Activated gamma-delta T cell treated with Interleukin-2 at 50 U/mL for 16 hours (primary cell): ENCODE measurements around the gene FOXK2.
A peak's percentile ranks its signal among the peaks of the same experiment; 100 is the strongest.

Experiments
- DNase-seq: peaks from one replicate; pipeline ENCODE4 v3.0.0-alpha.2; 2020

FOXK2 gene

DNA sequence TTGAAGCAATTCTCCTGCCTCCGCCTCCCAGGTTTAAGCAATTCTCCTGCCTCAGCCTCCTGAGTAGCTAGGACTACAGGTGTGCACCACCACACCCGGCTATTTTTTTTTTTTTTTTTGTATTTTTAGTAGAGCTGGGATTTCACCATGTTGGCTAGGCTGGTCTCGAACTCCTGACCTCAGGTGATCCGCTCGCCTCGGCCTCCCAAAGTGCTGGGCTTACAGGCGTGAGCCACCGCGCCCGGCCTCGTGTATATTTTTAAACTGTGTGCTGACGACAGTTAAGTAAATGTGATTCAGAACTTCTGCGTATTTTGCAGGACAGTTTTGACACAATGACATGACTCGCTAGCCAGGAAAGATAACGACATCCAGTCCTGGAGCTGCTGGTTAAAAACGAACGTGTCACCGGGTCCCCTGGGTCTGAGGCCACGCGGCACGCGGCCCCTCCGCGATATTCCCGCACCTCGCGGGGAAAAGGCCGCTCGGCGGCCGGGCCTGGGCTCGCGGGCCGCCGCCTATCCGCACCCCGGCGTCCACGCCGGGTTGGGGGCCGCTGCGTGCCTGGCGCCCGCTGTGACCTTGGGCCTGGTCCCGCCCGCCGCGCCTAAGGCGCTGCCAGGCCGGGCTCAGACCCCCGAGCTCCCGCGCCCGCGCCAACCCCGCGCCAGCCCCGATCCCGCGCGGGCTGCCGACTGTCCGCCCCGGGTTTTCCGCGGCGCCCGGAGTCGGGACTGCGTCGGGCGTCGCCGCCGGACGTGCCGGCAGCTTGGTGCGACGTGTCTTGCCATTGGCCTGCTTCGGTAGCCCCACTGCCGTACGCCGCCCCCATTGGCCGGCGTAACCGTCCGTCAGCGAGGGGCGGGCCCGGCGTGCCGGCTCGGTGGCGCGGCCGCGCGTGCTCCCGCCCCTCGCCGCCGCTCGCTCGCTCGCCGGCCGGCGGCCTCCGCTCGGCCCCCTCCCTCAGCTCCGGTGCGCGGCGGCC lies at the start of gene FOXK2:
FOXK2 (plus strand) TSS at position 907 of the 985 bp plus-strand sequence. CDS start 157 bp downstream, outside the sequence.
- peak; percentile 92 for DNase-seq

DNA sequence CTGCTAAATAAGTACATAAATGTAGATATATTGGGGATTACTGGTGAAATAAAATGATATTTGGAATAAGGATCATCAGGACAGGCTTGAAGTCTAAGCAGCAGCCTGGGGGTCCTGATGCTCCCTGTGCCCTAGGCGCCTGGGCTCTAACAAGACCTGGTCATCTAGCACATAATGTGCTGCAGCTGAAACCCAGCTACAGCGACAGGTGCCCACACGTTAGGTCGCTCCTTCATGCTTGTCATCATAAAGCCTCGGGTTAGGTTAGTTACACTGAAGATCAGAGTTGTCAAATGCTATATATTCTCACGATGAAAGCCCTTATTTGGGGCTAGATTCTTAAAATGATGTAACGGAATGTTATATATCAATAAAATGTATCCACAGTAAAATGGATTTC lies 49.5 kb upstream of the FOXK2 start:
- no peak for DNase-seq

DNA sequence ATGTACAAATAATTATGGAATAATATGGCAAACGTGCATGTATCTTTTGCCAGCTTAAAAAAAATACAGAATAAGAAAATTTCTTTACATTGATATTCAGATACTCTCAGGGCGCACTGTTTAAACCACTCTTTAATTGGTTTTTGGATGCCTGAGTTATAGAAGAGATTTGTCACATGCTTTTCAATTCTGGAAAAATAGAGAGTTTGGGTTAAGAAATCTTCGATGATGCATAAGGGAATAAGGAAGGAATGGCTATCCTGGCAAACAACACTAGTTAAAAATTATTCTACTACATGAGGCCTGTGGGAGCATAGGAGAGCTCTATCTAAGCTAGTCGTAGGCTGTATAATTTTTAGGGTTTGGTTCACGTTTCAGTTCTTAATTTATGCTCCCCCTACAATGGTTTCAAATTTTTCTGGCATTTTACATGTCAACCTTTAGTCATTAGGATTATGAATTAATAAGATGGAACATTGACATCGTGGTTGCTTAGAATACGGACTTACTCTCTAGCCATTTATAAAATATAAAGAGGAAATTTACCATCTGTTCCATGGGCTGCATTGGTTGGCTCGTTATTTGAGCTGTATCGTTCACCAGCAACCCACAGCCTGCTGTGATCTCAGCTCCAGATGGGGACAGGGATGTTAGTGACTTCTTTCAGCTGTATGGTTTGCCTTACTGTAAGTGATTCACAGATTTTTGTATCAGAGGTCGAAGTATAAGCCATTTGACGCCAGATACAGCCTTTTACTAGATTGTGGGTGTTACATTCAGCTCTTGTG lies 45.1 kb upstream of the FOXK2 start:
- DNase-seq, result no peak

DNA sequence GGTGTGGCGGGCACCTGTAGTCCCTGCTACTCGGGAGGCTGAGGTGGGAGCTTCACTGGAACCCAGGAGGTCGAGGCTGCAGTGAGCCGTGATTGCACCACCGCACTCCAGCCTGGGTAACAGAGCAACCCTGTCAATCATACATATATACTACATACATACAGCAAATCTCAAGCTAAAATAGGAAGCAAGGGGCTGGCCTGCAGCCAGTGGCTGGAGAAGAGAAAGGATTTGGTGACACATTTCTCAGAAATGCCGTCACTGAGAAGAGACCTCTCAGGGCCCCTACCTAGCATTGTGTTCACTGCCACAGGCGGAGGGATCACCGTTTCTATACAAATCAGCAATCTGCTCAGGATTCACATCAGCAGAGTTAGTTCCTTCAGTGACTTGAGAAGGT lies 44.1 kb upstream of the FOXK2 start:
- no peak for DNase-seq

DNA sequence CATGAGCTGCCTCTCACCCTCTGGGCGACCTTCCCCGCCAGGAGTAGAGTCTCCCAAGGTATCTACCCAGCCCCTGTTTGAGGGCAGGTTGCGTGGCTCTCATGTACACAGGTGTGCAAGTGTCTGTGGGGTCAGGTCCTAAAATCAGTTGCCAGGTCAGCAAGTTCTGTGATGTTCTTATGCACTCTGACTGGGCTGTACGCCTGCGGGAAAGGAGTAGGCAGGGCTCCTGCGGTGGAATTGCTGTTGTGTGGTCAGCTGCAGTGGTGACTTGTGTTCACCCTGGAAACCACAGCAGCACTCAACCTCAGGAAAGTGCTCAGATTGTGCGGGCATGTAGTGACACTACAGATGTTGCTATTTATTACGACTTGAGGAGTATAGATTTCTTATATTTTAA lies 41.6 kb upstream of the FOXK2 start:
- no peak for DNase-seq

DNA sequence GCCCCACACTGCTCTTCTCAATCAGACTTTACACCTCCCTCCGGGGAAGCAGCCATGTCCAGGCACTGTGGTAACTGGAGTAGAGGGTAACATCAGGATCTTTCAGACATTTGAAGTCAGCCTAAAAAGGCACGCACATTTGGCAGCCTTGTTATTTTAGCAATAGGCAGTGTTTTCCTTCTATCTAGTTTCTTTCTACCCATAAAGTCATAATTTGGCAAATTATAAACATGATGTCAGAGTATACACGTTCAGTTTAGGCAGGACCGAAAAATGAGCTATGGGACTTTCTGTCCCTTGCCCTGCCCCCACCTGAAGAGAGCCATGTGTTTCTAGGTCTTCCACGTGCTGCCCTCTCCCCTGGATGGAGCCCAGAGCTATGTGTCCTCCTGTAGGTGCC lies 39.9 kb upstream of the FOXK2 start:
- DNase-seq, result no peak

DNA sequence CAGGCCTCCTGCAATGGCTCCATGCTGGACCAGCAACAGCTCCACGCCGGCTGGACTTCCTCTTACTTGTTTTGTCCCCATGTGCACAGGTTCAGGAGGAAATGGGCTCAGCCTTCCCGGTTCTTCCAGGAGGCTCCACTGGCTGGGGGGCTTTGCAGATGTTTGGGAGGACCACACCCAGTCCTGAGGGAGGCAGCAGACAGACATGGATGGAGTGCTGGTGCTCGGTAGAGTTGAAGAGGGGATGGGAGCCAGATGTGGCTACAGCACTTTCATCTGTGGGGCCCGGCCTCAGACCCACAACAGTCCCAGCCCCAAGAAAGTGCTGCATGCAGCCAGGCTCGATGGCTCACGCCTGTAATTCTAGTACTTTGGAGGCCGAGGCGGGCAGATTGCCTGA lies 39.2 kb upstream of the FOXK2 start:
- DNase-seq, result no peak

DNA sequence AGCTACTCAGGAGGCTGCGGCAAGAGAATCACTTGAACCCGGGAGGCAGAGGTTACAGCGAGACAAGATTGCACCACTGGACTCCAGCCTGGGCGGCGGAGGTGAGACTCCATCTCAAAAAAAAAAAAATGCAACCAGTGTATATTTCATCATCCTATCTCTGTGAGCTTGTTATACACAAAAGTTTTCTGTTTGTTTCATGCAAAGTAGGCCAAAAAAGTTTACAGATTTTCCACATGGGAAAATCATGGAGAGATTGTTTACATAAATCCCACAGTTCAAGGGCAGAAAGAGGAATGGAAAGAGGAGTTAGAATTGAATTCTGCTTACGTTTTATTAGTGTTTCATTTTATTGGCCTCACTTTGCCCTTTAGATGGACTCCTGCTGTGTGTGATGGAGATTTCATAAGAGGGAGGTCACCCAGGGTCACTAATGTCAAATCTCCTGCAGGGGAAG lies 36.3 kb upstream of the FOXK2 start:
- DNase-seq, result no peak

DNA sequence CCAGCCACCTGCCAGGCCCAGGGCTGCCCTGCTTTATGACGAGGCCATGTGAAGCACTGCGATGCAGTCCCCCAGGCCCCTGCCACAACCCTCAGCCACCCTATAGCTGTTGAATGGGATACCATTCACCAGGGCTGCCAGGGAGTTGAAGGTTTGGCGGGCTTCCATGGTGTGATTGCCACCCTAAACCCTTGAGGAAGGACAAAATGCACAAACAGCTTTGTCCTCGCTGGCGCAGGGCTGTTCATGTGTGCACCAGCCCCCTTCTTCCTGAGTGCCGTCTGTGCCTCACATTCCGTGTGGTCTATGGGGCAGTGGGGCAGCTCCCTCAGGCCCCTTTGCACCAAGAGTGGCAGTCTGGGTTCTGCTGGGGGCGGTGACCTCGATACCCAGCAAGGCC lies 35.7 kb upstream of the FOXK2 start:
- DNase-seq, result no peak

DNA sequence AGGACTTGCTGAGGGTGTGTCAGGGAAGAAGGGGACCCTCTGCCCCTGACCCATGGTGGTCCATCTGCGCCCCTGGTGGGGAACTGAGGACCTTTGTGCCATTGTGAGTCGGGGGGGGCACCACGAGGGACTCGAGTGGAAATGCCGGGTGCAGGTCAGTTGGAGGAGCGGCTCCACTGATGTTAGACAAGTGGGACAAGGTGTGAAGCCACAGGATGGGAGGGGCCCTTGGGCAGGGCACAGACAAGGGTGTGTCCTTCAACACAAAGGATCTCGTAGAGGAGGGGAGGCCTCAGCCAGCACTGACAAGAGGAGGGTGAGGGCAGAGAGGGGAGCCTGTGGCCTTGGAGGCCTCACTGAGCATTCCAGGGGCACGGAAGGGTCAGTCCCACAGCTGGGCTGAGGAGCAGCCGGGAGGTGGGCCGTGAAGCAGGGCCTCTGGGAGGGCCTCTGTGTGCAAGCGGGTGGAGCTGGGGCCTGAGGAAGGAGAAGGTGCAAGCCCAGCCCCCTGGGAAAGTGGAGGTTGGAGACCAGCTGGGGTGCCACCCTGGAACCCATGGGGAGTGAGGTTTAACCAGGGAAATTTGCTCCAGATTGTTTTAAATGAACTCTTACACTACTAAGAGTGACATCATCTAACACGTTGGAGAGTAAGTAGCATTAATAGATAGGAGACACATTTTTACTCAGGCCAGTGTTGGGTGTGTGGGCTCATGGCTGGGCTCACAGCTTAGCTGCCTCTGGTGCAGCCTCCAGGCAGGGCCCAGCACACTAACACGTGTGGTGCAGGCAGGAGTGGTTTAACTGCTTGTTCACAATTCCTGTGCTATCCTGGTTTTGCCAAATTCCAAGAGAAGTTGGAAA lies 33.1 kb upstream of the FOXK2 start:
- no peak for DNase-seq

DNA sequence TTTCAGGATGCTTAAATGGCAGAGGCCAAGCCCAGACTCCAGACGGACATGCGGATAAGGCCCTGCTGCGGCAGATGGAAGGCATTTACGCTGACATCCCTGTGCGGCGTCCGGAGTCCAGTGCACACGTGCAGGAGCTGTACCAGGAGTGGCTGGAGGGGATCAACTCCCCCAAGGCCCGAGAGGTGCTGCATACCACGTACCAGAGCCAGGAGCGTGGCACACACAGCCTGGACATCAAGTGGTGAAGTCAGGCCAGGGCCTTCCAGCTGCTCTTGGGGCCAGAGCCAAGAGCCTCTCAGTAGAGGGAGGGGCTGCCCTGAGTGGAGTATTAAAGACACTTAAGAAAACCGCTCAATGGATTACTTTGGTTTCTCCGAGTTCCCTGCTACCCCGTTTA lies 31.6 kb upstream of the FOXK2 start:
- DNase-seq, result no peak

DNA sequence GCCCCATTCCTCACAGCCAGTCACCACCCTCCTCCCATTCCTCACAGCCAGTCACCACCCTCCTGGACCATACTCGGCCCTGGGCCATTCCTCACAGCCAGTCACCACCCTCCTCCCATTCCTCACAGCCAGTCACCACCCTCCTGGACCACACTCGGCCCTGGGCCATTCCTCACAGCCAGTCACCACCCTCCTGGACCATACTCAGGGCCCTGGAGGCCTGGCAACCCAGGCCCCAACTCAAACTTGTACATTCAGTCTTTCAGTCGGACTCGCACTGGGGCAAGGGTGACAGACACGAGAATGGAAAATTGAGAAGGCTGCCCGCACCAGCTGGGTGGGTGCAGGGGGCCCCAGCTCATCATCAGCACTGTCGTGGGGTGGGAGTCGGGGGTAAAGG lies 30.4 kb upstream of the FOXK2 start:
- no peak for DNase-seq

DNA sequence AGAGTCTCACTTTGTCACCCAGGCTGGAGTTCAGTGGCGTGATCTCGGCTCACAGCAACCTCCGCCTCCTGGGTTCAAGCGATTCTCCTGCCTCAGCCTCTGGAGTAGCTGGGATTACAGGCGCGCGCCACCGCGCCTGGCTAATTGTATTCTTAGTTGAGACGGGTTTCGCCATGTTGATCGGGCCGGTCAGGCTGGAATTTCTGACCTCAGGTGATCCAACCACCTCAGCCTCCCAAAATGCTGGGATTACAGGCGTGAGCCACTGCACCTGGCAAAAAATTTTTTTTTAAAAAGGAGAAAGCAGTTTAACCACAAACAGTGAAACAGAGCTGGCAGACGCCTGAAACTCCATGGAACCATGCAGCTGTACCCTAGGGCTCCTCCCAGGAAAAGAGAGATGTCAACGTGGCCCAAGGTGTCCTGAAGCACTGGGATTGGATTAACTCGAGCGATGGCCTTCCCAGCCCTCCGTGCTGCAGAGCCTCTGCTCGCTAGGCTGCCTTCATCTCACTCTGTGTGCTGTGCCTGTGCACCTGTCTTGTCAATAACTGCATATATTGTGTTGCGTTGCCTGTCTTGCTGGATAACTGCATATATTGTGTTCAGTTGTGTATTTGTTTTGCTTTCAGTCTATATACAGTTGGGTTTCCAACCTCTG lies 29.6 kb upstream of the FOXK2 start:
- no peak for DNase-seq

DNA sequence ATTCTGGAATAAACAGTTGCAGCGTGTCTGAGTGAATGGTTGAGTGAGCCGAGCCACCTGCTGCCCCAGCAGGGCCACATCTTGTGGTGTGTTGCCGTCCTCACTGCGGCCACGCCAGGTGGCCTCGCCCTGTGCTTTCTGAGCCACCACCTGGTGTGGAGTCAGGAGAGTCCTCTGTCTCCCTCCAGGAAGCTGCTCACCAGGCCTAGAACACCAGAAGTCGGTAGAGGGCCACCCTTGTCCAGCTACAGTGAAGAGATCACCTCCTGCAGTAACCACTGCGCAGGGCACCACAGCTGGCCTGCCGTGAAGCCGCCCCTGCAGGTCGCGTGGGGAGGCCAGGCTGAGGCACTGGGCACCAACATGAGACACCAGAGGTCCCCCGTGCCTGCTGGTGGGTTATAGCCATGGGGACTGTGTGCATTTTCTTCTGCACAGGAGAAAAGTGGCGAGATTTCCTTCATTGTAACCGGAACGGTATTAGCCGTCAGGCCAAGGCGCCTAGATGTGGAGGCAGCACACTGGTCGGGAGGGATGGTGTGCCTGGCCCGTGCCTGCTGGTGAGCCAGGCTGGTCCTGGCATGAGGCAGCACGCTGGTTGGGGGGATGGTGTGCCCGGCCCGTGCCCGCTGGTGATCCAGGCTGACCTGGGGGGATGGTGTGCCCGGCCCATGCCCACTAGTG lies 28.9 kb upstream of the FOXK2 start:
- DNase-seq, result no peak

DNA sequence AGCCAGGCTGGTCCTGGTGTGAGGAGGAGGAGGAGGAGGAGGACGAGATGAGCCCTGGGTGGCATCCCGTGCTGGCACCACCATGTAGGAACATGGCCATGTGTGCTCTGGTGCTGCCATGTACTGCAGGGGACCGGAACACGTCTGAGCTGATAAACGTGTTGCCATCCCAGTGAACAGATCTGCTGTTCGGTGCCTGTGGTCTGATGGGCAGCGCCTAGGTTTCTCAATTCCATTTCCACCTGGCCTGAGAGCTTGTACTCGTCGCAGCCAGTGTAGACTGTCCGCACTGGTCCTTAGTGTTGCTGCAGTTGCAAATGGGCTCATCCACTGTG lies 28.4 kb upstream of the FOXK2 start:
- no peak for DNase-seq

DNA sequence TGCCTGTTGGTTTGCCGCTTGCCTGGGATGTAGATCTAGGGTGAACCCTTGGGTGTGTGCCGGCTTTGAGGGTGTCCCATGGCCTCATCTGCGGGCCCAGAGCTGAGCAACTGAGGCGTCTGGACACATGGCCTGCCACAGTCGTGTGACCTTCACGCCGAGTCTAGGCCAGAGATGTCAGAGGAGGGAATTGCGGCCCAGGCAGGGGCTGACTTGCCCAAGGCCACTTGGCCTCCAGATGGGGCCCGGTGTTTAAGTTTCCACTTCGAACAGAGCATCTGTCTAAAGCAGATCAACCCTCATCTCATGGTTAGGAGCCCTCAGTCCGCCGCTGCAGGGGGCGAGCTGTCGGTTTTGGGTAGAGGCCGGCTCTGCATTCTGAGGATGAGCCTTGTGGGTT lies 28.0 kb upstream of the FOXK2 start:
- no peak for DNase-seq

DNA sequence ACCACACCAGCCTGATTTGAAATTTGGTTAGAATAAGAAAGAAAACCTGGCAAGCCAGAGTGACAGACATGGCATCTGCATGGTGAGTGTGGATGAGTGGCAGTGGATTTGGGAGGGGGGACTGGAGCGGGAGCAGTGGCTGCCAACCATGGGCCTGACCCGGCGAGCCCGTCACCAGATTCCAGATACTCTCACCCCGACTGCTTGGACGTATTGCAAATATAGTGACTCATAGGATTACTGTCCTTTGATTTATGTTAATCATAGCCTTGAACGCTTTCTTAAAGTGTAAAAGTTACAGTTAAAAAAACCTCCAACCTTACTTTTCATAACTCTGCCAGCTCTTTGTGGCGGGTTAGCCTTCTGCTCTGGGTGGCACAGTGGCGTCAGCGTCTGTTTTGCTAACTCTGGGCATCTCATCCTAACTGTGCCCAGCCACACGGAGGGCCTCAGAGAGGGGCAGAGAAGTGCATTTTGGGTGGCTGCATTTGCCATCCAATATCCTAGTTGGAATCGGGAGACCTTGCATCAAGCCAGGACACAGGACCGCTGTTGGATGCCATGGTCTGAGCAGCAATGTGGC lies 26.8 kb upstream of the FOXK2 start:
- DNase-seq, result no peak

DNA sequence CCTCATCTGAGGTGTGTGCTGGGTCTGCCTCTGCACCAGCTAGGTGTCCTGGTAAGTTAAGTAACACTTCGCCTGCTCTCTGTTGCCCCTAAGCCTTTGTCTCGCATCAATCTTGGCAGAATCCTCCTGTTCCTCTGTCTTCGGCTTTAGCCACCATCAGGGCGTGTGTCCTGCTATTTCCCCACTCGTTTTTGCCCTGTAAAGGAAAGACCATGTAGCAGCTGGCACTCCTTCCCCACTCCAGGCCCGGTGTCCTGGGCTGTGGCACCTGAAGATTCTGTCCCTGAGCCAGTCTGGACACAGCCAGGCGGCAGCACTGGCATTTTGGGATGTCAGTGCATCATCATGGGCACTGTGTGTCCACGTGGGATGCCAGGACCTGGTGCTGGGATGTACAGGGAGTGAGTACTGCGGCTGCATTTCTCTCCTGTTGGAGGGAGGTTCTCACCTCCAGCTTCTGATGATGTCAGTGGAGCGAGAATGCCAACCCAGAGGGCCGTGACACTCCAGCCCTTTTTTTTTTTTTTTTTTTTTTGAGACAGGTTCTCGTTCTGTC lies 26.2 kb upstream of the FOXK2 start:
- no peak for DNase-seq

DNA sequence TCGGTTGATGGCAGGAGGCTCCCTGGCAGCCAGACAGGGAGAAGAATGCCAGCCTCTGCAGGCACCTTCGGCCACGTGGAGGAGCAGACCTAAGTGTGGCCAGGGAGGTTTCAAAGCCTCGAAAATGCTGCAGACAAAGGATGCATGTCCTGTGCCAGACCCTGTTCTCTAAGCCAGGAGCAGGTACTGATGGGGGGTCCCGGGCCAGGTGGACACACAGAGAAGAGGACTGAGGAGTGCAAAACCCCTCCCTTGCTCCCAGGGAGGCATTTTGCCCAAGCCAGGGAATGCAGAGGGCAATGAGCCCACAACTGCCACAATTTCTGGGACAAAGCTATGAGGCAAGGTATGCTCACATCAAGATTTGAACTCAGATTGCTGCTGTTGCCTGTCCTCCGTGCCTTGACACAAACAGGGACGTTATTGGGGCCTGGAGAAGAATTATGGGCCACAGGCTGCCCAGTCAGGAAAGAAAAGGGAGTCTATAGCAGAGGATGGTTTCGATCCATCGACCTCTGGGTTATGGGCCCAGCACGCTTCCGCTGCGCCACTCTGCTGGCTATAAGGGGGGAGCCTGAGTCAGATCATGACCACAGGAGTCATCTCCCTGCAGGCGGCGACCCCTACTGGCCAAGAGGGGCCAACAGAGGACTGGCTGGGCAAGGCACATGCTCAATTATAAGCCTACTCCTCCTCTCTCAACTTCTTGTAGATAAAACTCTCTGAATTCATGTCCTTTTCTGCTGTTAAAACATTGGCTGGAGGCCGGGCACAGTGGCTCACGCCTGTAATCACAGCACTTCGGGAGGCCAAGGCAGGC lies 25.1 kb upstream of the FOXK2 start:
- peak; percentile 92 for DNase-seq

DNA sequence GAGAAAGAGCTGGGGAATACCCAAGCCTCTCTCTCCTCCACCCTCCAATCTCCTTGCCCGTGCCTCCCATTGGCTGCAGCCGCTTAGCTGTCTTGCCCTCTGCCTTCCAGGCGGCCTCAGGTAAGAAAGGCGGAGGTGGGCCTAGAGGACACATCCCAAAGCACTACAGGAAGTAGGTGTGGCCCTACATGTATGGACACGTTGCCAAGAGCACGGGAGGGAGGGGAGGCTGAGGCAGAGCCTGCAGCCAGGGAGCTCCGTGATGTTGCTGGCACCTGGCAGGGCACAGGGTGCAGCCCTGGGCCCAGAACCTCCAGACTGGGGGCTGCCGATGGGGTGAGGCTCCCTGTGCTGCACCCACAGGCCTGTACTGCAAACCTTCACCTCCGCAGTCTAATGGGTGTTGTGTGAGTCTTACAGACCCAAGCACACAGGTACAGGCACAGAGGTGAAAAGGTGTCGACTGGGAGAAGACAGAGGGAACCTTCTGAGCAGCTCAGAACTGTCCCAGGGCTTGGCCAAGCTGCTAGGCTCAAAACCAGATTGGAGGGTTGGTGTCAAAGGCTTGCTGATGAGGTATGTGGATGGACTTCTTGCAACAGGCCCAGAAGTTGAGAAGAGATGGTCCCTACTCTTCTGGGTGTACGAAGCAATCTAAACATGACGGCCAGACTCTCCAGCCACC lies 23.5 kb upstream of the FOXK2 start:
- DNase-seq, result no peak
